Measurements from ENCODE around the gene ZNF81.

Gene ZNF81

GRCh38 chrX:47862680-47863079 lies 26.0 kb downstream of the ZNF81 start:
- Histone ChIP-seq H3K36me3 (ENCODE audit: insufficient read depth, low read length) (no peaks in the 10 kb centered on the region), H3K9me3 (ENCODE audit: control insufficient read depth, insufficient read depth, low read length) (no peaks in the 10 kb centered on the region)

GRCh38 chrX:47863187-47863586 lies 26.5 kb downstream of the ZNF81 start:
- Histone ChIP-seq H3K9ac (ENCODE audit: low read depth, low read length) (no peak overlapping the region), H3K4me1 (ENCODE audit: insufficient read depth, low read length) (no peaks in the 10 kb centered on the region), H3K9me3 (ENCODE audit: control insufficient read depth, insufficient read depth, low read length) (no peaks in the 10 kb centered on the region), H3K36me3 (ENCODE audit: insufficient read depth, low read length) (no peaks in the 10 kb centered on the region)

More at GRCh38 chrX:47862680-47863079, 26.0 kb downstream of the ZNF81 start:
- Histone ChIP-seq H3K4me1 (ENCODE audit: insufficient read depth, low read length) (no peaks in the 10 kb centered on the region), H3K9ac (ENCODE audit: low read depth, low read length) (no peak overlapping the region)

- no peaks in the 10 kb centered on the region for H3K4me1 ChIP-seq (ENCODE audit: insufficient read depth, low read length)
- H3K9ac ChIP-seq (ENCODE audit: low read depth, low read length), result no peak overlapping the region
- no peaks in the 10 kb centered on the region for H3K9me3 ChIP-seq (ENCODE audit: control insufficient read depth, insufficient read depth, low read length)
- H3K36me3 ChIP-seq (ENCODE audit: insufficient read depth, low read length), result no peaks in the 10 kb centered on the region
Measured at GRCh38 chrX:47864300-47864699, 27.6 kb downstream of the ZNF81 start.

GRCh38 chrX:47864785-47865184 lies 28.1 kb downstream of the ZNF81 start:
- H3K36me3 ChIP-seq (ENCODE audit: insufficient read depth, low read length), result no peaks in the 10 kb centered on the region
- no peak overlapping the region for H3K9ac ChIP-seq (ENCODE audit: low read depth, low read length)
- no peaks in the 10 kb centered on the region for H3K9me3 ChIP-seq (ENCODE audit: control insufficient read depth, insufficient read depth, low read length)
- no peaks in the 10 kb centered on the region for H3K4me1 ChIP-seq (ENCODE audit: insufficient read depth, low read length)

- H3K9me3 ChIP-seq (ENCODE audit: control insufficient read depth, insufficient read depth, low read length), result peaks cover 16% of the 10 kb centered on the region
- no peaks in the 10 kb centered on the region for H3K4me1 ChIP-seq (ENCODE audit: insufficient read depth, low read length)
- H3K9ac ChIP-seq (ENCODE audit: low read depth, low read length), result no peak overlapping the region
- peaks cover 2% of the 10 kb centered on the region for H3K36me3 ChIP-seq (ENCODE audit: insufficient read depth, low read length)
Measured at GRCh38 chrX:47873123-47873522, 36.4 kb downstream of the ZNF81 start.

- Histone ChIP-seq H3K9me3 (ENCODE audit: control insufficient read depth, insufficient read depth, low read length) (peaks cover 14% of the 10 kb centered on the region), H3K36me3 (ENCODE audit: insufficient read depth, low read length) (peaks cover 2% of the 10 kb centered on the region), H3K4me1 (ENCODE audit: insufficient read depth, low read length) (no peaks in the 10 kb centered on the region), H3K9ac (ENCODE audit: low read depth, low read length) (no peak overlapping the region)
Measured at GRCh38 chrX:47877327-47877726, 40.6 kb downstream of the ZNF81 start.

GRCh38 chrX:47878198-47878597 lies 41.5 kb downstream of the ZNF81 start:
- Histone ChIP-seq H3K36me3 (ENCODE audit: insufficient read depth, low read length) (peaks cover 2% of the 10 kb centered on the region), H3K4me1 (ENCODE audit: insufficient read depth, low read length) (no peaks in the 10 kb centered on the region), H3K9ac (ENCODE audit: low read depth, low read length) (no peak overlapping the region), H3K9me3 (ENCODE audit: control insufficient read depth, insufficient read depth, low read length) (peaks cover 11% of the 10 kb centered on the region)

GRCh38 chrX:47879463-47879862 lies 42.8 kb downstream of the ZNF81 start:
- Histone ChIP-seq H3K9ac (ENCODE audit: low read depth, low read length) (no peak overlapping the region), H3K9me3 (ENCODE audit: control insufficient read depth, insufficient read depth, low read length) (peaks cover 5% of the 10 kb centered on the region), H3K36me3 (ENCODE audit: insufficient read depth, low read length) (no peaks in the 10 kb centered on the region; the same call in 1 of the 2 replicates), H3K4me1 (ENCODE audit: insufficient read depth, low read length) (no peaks in the 10 kb centered on the region)

GRCh38 chrX:47880927-47881326 lies 44.2 kb downstream of the ZNF81 start:
- H3K9me3 ChIP-seq (ENCODE audit: control insufficient read depth, insufficient read depth, low read length), result peaks cover 3% of the 10 kb centered on the region; the same call in 1 of the 2 replicates
- no peaks in the 10 kb centered on the region; the same call in 1 of the 2 replicates for H3K36me3 ChIP-seq (ENCODE audit: insufficient read depth, low read length)
- H3K9ac ChIP-seq (ENCODE audit: low read depth, low read length), result no peak overlapping the region
- no peaks in the 10 kb centered on the region for H3K4me1 ChIP-seq (ENCODE audit: insufficient read depth, low read length)

- H3K9ac ChIP-seq (ENCODE audit: low read depth, low read length), result no peak overlapping the region
- no peaks in the 10 kb centered on the region; the same call in 1 of the 2 replicates for H3K36me3 ChIP-seq (ENCODE audit: insufficient read depth, low read length)
Measured at GRCh38 chrX:47885501-47885900, 48.8 kb downstream of the ZNF81 start.

GRCh38 chrX:47898024-47898423 lies 61.3 kb downstream of the ZNF81 start:
- Histone ChIP-seq H3K36me3 (ENCODE audit: insufficient read depth, low read length) (no peaks in the 10 kb centered on the region), H3K9ac (ENCODE audit: low read depth, low read length) (no peak overlapping the region), H3K4me1 (ENCODE audit: insufficient read depth, low read length) (no peaks in the 10 kb centered on the region), H3K9me3 (ENCODE audit: control insufficient read depth, insufficient read depth, low read length) (no peaks in the 10 kb centered on the region)

More at GRCh38 chrX:47885501-47885900, 48.8 kb downstream of the ZNF81 start:
- H3K9me3 ChIP-seq (ENCODE audit: control insufficient read depth, insufficient read depth, low read length), result no peaks in the 10 kb centered on the region; the same call in 1 of the 2 replicates
- no peaks in the 10 kb centered on the region for H3K4me1 ChIP-seq (ENCODE audit: insufficient read depth, low read length)

GRCh38 chrX:47900833-47901232 lies 64.1 kb downstream of the ZNF81 start:
- no peaks in the 10 kb centered on the region for H3K36me3 ChIP-seq (ENCODE audit: insufficient read depth, low read length)
- H3K4me1 ChIP-seq (ENCODE audit: insufficient read depth, low read length), result no peaks in the 10 kb centered on the region
- no peaks in the 10 kb centered on the region for H3K9me3 ChIP-seq (ENCODE audit: control insufficient read depth, insufficient read depth, low read length)
- no peak overlapping the region for H3K9ac ChIP-seq (ENCODE audit: low read depth, low read length)

GRCh38 chrX:47902161-47902560 lies 65.5 kb downstream of the ZNF81 start:
- H3K4me1 ChIP-seq (ENCODE audit: insufficient read depth, low read length), result no peaks in the 10 kb centered on the region
- no peaks in the 10 kb centered on the region for H3K9me3 ChIP-seq (ENCODE audit: control insufficient read depth, insufficient read depth, low read length)
- H3K9ac ChIP-seq (ENCODE audit: low read depth, low read length), result no peak overlapping the region
- H3K36me3 ChIP-seq (ENCODE audit: insufficient read depth, low read length), result no peaks in the 10 kb centered on the region

- Histone ChIP-seq H3K4me1 (ENCODE audit: insufficient read depth, low read length) (no peaks in the 10 kb centered on the region), H3K9ac (ENCODE audit: low read depth, low read length) (no peak overlapping the region), H3K36me3 (ENCODE audit: insufficient read depth, low read length) (no peaks in the 10 kb centered on the region), H3K9me3 (ENCODE audit: control insufficient read depth, insufficient read depth, low read length) (peaks cover 17% of the 10 kb centered on the region; the same call in 1 of the 2 replicates)
Measured at GRCh38 chrX:47915886-47916493, 79.3 kb downstream of the ZNF81 start.

- Histone ChIP-seq H3K9ac (ENCODE audit: low read depth, low read length) (no peak overlapping the region), H3K4me1 (ENCODE audit: insufficient read depth, low read length) (no peaks in the 10 kb centered on the region), H3K36me3 (ENCODE audit: insufficient read depth, low read length) (no peaks in the 10 kb centered on the region), H3K9me3 (ENCODE audit: control insufficient read depth, insufficient read depth, low read length) (peaks cover 15% of the 10 kb centered on the region; the same call in 1 of the 2 replicates)
Measured at GRCh38 chrX:47918274-47918673, 81.6 kb downstream of the ZNF81 start.
